ENCODE results near the gene ZCCHC14. TPM values are rescaled to one million over a fixed set of nuclear protein-coding genes. Genes with fewer than 3 reads are reported as not detected.

ZCCHC14 gene
- total RNA-seq, result 7.1 and 20.1 TPM in 2 replicates

DNA sequence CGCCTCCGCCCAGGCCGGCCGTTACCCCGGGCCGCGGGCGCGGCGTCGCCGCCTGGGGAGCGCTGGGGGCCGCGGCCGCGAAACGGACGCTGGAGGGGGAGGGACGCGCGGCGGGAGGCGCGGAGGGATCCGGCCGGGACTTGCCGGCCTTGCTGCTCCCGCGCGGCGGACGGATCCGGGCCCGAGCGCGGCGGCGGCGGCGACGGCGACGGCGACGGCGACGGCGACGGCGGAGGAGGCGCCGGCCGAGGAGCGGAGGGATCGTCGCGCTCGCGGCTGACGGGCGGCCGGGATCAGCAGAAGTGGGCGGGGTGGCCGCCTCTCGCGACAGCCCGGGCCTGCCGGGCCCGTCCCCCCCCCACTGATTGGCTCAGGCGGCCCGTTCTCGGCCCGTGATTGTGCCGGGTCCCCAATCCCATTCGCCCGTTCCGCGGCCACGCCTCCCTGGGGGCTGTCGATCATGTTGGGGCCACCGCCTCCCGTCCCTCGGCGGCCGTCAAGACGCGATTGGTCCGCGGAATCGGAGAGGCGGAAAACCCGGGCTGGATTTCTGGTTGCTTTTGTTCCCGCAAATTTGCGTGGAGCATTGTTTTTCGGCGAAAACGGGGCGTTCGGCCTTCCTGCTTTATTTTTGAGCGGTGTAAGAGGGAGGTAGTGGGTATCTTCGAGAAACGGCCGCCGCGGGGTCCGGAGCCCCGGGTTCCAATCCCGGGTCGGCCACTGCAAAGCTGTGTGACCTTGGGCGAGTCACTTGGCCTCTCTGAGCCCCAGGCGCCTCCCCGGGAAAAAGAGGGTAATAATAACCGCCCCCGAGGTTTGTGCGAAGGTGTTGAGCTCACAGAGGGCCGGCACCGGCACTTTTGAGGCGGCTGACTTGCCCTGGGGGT is at the start of gene ZCCHC14:
Gene ZCCHC14 (minus strand): TSS at position 304 of the 887 bp plus-strand sequence. CDS start 786 bp downstream, outside the sequence.
- DNase-seq (ENCODE audit: extremely low read depth, low read depth, low spot score), result peak; percentile 64

DNA sequence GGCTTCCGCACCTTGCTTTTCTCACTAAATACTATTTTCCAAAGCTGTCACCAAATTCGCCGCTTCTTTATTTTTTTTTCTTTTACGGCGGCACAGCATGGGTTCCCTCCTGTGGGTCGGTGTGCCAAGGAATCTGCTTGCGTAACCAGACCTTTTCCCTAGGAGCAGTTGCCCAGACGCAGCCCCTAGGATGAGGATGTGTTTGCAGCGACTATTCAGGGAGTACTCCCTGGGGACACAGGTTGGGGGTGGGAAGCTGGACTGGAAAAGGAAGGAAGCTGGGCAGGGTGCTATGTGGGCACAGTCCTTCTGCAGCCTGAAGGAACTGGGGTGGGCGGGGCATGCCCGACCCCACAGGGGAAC is 49.0 kb upstream of the ZCCHC14 start:
- no peak for DNase-seq (ENCODE audit: extremely low read depth, low read depth, low spot score)

DNA sequence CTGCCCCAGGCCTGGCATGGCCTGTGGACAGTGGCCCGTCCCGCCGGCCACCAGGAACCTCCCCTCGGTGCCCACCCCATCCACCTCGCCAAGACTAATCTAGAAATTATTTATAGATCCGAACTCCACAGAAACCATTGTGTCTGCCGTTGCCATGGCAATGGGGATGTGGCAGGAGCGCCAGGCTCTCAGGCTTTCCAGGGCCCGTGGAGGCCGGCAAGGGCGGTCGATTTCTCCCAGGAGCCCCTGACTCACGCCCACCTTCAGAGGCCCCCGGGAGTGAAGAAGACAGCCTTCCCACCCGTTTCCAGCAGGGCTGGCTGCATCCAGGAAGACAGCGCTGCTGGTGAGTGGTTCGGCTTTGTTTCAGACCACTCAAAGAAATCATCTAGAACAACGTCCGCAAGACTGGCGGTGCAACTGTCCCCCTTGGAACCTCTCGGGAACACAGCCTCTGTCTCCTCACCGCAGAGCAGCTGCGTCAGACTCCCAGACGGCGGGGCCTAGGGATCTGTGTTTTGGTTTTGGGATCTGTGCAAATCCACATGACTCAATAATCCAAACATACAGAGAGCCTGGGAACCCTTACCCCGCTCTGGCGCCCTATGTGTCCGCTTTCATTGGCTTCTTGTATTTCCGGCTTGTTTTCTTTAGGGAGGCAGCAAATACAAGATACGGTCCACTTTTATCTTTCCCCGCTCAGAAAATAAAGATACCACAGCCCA is 48.5 kb upstream of the ZCCHC14 start:
- DNase-seq (ENCODE audit: extremely low read depth, low read depth, low spot score), result no peak

DNA sequence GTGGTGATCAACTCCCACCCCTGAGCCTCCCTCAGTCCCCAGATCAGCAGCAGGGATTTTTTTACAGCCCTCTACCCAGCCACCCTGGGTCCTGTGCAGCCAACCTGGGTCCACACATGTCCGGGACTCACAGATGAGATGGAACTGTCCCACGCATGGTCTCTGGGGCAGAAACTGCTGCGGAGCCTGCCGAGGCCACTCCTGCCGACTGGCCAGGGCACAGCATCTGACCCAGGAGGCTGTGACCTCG is 48.0 kb upstream of the ZCCHC14 start:
- DNase-seq (ENCODE audit: extremely low read depth, low read depth, low spot score), result no peak

DNA sequence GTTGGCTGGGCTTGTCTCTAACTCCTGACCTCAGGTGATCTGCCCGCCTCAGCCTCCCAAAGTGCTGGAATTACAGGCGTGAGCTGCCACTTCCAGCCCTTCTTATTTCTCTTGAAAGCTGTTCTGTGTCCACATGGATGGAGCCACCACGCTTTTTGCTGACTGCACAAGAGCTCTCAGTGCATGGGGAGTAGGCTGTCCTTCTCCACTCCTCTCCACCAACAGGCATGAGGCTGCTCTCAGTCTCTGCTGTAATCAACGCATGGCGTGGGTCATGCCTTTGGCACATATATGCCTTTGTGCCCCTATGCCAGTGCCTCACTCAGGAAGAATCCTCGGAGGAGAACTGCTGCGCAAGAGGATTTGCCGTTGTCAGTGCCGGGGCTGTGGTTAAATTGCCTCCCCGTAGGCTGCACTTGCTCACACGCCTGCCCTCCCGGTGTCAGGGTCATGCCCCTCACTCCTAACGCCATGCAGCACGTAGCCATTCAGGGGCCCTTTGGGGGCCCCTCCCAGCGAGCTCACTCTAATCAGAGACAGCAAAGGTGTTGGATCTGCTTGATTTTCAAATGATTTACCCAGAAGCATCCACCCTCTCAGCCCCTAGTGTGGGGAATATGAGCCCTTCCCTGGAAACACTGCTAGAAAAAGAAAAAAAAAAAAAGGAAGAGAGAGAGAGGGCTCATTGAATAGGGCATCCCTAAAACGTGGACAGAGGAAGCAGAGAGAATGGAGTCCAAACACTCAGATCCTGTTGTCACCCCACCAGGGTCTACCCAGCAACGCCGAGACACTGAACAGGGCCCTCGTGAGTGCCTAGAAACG is 47.5 kb upstream of the ZCCHC14 start:
- no peak for DNase-seq (ENCODE audit: extremely low read depth, low read depth, low spot score)

DNA sequence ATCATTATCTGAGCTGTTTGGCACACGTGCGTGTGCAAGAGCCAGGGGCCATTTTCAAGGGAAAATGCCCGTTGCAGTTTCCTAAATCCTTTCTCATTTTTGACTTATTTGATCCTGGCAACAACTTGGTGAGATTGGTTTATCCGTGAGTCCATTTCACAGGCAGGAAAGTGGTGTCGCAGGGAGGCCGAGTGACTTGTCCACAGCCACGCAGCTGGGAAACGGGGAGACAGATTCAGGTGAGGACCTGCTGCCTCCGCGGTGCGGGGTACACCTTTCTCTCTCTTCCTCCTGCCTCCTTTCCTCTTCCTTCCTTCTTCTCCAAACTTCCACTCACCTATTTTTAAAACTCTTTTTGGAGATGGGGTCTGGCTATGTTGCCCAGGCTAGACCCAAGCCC is 46.3 kb upstream of the ZCCHC14 start:
- DNase-seq (ENCODE audit: extremely low read depth, low read depth, low spot score), result no peak

DNA sequence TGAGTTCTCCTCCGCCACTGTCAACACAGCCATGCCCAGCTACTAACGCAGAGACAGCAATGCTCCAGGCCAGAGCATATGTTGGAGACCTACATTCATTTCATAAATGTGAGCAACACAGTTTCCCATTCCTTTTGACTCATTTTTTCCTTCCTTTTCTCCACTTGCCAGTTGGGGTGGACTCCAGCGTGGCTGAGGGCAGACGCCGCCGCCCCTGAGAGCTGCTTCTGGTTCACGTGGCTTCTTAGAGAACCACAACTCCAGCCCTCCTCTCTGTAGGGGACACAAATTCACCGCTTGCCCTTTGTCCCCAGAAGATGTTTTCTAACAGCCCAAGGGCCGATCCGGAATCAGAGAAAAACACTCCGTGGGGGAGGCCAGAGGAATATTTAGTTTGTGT is 45.8 kb upstream of the ZCCHC14 start:
- no peak for DNase-seq (ENCODE audit: extremely low read depth, low read depth, low spot score)

DNA sequence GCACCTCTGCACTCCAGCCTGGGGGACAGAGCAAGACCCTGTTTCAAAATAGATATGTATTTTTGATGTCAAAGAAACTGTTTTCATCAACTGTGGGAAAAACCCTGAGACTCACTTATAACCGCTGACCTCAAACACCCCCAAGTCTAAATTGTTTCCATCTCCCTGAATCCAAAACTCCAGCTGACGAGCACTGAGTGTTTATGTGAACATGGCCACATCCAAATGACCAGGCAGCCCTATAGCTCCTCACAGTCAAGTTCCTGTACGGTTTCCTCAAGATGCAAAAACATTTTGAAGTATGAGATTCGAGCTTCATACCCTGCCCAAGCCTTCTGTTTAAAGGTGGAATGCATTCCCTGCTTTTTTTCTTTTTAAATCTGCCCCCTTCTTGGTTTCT is 45.3 kb upstream of the ZCCHC14 start:
- no peak for DNase-seq (ENCODE audit: extremely low read depth, low read depth, low spot score)

DNA sequence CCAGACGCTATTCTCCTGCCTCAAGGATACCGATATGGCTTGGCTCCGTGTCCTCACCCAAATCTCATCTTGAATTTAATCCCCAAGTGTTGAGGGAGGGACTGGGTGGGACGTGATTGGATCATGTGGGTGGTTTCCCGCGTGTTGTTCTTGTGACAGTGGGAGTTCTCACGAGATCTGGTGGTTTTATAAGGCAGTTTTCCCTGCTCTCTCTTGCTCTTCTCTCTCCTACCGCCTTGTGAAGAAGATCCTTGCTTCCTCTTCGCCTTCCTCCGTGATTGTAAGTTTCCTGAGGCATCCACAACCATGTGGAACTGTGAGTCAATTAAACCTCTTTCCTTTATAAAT is 43.9 kb upstream of the ZCCHC14 start:
- no peak for DNase-seq (ENCODE audit: extremely low read depth, low read depth, low spot score)

DNA sequence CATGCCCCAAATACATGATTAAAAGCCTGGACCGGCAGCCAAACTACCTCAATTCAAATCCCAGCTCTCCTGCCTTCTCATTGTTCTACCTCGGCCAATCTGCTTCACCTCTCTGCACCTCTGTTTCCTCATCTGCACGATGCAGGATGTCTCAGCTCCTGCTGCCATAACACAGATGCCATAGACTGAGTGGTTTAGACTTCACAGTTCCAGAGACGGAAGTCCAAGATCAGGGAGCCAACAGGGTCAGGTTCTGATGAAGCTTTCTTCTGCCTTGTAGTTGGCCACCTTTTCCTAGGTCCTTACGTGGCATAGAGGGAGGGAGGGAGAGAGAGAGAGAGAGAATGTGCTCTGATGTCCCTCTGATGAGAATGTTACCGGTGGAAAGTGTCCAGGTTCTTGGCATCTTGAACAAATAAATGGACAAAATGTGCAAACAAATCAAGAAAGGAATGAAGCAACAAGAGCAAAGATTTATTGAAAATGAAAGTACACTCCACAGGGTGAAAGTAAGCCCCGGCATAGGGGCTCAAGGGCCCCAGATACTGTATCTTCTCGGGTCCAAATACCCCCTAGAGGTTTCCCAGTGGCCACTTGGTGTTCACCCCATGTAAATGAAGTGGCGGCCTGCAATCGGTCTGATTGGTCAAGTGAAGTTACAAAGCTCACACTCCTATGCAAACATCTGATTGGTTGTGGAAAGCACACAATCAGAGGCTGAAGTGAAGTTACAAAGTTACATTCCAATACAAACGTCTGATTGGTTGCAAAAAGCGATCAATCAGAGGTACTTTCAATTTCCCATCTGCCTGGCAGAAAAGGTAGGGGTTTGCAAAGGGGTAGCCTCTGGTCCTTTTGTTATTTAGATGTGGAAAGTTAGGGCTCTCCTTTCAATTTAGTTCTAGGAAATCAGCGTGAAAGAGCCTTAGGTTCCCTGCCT is 43.3 kb upstream of the ZCCHC14 start:
- no peak for DNase-seq (ENCODE audit: extremely low read depth, low read depth, low spot score)

DNA sequence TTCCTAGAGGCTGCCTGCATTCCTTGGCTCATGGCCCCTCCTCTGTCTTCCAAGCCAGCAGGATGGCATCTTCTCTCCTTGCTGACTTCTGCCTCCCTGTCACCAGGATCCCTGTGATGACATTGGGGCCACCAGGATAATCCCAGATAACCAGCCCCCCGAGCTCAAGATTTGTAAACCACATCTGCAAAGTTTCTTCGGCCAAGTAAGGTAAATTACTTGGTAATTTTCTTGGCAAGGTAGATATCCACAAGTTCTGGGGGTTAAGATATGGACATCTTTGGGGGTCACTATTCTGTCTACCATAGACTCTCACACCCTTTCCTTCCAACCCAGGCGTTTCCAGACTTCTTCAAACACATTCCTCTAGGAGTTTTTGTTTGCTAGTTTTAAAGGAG is 42.6 kb upstream of the ZCCHC14 start:
- no peak for DNase-seq (ENCODE audit: extremely low read depth, low read depth, low spot score)

DNA sequence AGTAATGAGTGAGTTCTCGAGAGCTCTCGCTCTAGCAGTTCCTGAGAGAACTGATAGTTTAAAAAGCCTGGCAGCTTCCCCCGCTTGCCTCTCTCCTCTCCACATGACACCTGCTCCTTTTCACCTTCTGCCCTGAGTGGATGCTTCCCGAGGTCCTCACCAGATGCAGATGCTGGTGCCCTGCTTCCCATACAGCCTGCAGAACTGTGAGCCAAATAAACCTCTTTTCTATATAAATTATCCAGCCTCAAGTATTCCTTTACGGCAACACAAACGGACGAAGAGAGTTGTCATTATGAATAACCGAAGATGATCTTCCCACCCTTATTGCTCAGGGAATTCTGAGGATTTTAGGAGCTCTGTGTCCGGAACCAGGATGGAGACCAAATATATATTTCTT is 41.9 kb upstream of the ZCCHC14 start:
- DNase-seq (ENCODE audit: extremely low read depth, low read depth, low spot score), result no peak

DNA sequence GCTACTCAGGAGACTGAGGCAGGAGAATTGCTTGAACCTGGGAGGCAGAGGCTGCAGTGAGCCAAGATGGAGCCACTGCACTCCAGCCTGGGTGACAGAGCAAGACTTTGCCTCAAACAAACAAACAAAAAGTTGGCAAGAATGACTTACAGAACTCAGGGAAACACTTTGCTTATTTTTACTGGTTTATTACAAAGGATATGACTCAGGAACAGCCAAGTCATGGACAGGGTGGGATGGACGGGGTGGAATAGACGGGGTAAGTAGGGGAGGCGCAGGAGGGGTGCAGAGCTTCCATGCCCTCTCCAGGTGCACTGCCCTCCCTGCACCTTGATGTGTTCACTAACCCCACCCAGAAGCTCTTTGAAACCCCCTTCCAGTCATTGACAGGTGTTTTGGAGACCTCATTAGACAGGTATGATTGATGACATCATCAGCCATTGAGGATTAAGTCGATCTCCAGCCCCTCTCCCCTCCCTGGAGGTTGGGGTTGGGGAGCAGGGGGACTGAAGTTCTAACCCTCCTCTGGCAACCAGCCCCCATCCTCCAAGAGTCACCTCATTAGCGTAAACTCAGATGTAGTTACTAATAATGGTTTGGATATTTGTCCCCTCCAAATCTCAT is 41.3 kb upstream of the ZCCHC14 start:
- no peak for DNase-seq (ENCODE audit: extremely low read depth, low read depth, low spot score)

DNA sequence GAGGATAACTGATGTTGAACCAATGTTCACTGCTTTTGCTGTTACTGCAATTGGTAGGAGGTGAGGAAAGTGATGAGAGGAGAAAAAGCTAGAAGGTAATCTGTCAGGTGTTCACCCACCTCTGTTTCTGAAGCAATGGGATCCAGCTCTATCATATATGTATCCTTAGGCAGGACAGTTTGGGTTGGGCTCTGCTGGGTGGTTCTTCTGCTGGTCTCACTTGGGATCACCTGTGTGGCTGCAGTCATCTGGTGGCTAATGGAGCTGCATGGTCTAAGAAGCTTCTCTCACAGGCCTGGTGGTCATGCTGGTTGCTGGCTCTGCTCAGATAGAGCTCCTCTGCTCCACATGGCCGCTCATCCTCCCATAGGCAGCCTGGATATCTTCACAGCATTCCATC is 40.2 kb upstream of the ZCCHC14 start:
- no peak for DNase-seq (ENCODE audit: extremely low read depth, low read depth, low spot score)

DNA sequence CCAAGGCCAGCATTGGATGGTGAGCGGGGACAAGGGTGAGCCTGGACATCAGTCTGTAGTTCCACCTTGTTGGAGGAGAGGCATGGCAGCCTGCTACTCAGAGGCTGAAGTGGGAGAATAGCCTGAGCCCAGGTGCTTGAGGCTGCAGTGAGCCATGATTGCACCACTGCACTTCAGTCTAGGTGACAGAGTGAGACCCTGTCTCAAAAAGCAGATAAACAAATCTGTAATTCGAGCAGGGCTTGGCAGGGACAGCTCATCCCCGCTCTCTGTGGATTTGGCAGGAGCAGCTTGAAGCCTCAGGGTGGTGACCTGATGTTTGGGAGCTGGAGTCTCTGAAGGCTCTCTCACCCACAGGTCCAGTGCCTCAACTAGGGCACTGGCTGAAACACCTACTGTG is 38.6 kb upstream of the ZCCHC14 start:
- DNase-seq (ENCODE audit: extremely low read depth, low read depth, low spot score), result no peak

DNA sequence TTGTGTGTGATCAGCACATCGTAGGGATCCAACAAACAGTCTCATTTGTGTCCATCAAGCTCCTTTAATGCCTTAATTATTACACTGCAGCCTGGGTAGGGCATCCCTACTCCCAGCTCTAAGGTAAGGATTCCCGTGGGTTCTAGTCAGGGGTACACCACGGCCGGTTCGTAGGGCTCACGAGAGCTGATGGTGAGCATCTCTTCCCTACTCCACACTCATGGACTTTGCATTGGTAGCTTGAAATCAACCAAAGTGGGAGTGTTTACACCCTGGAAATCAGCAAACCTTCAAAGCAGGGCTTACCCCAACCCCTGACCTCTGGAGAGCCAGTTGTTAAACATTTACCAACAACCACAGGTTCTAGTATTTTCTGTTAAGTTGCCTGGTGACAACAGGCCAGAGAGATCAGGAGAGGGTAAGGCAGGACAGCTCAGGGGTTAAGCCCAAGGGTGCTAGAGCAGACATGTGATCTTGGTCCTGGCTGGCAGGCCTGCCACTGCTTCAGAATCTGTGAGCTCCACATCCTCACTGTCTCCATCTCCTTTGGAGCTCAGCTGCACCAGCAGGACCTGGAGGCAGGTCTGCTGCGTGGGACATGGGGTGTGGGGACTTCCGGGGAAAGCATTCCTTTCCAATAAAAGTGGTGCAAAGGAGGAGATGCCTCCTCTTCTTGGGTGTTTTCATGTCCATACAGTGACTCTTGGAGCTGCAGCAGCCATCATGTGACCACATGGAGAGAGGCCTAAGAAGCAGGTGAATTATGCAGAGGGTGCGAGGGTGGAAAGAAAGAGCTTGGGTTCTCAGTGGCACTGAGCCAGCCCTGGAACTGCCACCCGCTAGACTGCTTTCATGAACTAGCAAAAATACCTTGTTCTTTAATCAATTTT is 36.1 kb upstream of the ZCCHC14 start:
- DNase-seq (ENCODE audit: extremely low read depth, low read depth, low spot score), result no peak

DNA sequence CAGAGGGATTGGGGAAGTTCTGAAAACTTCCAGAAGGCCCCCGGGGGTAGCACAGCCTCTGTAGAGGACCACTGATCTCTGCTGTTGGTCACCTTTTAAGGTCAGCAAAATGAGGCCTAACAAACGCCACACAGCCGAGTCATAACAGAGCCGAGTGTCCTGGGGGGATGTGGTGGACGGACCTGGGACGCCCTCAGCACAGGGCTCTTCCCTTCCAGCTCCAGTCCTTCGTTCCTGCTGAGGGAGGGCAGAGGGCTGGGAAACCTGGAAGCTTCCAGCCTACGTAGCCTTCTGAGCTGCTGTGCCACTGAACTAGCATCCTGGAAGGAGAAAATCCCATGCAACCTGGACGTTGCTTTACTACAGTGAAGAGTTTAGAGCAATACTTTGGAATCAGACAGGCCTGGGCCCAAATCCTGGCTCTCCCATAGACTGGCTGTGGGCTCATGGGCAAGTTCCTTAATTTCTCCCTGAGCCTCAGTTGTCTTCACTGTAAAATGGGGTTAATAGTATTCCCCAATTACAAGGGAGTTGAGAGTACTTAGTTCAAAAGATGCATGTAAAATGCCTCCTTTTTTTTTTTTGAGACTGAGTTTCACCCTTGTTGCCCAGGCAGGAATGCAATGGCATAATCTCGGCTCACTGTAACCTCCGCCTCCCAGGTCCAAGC is 34.4 kb upstream of the ZCCHC14 start:
- DNase-seq (ENCODE audit: extremely low read depth, low read depth, low spot score), result no peak

DNA sequence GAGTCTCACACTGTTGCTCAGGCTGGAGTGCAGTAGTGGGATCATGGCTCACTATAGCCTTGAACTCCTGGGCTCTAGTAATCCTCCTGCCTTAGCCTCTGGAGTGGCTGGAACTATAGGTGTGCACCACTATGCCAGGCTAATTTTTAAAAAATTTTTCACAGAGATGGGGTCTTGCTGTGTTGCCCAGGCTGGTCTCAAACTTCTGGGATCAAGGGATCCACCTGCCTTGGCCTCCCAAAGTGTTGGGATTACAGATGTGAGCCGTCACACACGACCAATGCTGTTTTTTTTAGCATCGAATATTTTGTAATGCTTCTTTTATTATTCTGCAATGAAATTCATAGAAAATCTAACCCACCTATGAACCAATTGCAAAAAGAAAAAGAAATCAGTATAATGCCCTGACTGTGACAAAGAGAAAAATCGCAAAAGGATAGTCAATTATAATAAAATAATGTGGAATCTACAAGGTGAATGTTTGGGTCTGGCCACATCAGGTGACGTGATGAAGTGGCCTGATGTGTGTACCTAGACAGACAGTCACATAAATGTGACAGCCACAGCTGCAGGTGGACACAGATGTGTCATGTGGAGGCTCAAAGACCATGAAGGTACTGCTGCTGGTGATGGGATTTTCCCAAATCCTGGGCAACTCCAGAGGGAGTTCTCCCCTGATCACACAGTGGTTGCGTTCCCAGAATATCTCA is 33.6 kb upstream of the ZCCHC14 start:
- no peak for DNase-seq (ENCODE audit: extremely low read depth, low read depth, low spot score)
